ENCODE measurements around the gene MRFAP1. TPM values are rescaled to one million over a fixed set of nuclear protein-coding genes. Genes with fewer than 3 reads are reported as not detected.
"Not testable (repeated sequence)": the region's sequence is repeated elsewhere in the genome, so short reads cannot be mapped to it uniquely, and the experiment has no call there.

MRFAP1 gene
- total RNA-seq, 2 donors from 2014 or later = 102 to 123 TPM

- Mint-ChIP-seq H3K4me3 (peak overlapping the region; percentile 94), H3K4me1 (ENCODE audit: low read depth in 2 of 2) (peaks cover 40 to 41% of the 10 kb centered on the region in 2 donors), H3K36me3 (peaks cover 22% of the 10 kb centered on the region), H3K27ac (peak overlapping the region; percentile 95 to 98)
- not testable (repeated sequence) for H3K27me3 Mint-ChIP-seq; ATAC-seq; H3K9me3 Mint-ChIP-seq; DNase-seq (ENCODE audit: low spot score)
Observed at GRCh38 chr4:6673191-6673659, 32.7 kb downstream of the MRFAP1 start.

- H3K9me3 Mint-ChIP-seq = no peaks in the 10 kb centered on the region
- peak overlapping the region; percentile 94 for H3K4me3 Mint-ChIP-seq
- peaks cover 22% of the 10 kb centered on the region for H3K36me3 Mint-ChIP-seq
- ATAC-seq (peak; percentile 90 to 91), DNase-seq (ENCODE audit: low spot score) (peak; percentile 95)
- peak overlapping the region; percentile 95 to 98 for H3K27ac Mint-ChIP-seq
- H3K4me1 Mint-ChIP-seq (ENCODE audit: low read depth in 2 of 2) = peaks cover 40 to 41% of the 10 kb centered on the region in 2 donors
- H3K27me3 Mint-ChIP-seq = no peaks in the 10 kb centered on the region
Observed at GRCh38 chr4:6673660-6674499, 33.4 kb downstream of the MRFAP1 start.

- H3K27me3 Mint-ChIP-seq = no peaks in the 10 kb centered on the region
- peak overlapping the region; percentile 95 to 98 for H3K27ac Mint-ChIP-seq
- DNase-seq (ENCODE audit: low spot score) = no peak
- peak overlapping the region; percentile 94 for H3K4me3 Mint-ChIP-seq
- peak; percentile 8 to 31 for ATAC-seq
- no peaks in the 10 kb centered on the region for H3K9me3 Mint-ChIP-seq
- H3K4me1 Mint-ChIP-seq (ENCODE audit: low read depth in 2 of 2) = peaks cover 40 to 43% of the 10 kb centered on the region in 2 donors
- H3K36me3 Mint-ChIP-seq = peaks cover 22% of the 10 kb centered on the region
Observed at GRCh38 chr4:6674500-6675149, 34.1 kb downstream of the MRFAP1 start.

DNA sequence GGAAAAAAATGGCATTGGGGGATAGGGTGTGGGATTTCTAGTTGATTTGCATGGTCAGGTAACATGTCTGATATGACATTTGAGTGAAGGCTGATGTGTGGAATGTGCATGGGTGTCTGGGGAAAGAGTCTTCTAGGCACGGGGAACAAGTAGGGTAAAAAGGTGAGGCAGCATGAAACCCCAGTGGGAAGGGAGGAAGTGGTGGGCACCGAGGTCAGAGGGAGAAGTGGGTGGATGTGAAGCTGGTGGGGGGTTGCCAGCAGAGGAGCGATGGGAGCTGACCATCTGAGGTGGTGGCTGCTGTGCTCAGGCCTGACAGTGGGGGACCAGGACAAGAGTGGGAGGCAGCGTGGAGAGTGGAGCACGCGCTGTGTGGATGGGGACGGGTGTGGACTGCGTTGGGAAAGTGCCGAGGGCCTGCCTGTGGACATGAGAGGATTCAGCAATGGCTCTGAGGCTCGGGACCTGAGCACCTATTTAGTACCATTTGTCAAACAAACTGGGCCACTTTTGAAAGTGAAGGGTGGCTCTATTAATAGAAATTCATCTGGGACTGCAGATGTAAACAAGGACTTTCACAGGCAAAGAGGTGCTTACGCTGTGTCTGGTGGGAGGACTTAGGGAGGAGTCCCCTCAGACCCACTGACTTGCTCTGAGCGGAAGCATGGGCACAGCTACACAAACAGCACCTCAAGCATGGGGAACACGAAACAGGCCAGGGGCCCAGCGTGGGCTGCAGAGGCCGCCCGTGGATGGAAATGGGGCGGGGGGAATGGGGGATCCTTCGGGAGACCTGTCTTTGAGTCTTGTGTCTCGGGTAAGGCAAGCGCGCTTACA is 36.5 kb downstream of the MRFAP1 start:
- H3K27ac Mint-ChIP-seq = peak overlapping the region; percentile 95 to 98
- H3K4me1 Mint-ChIP-seq (ENCODE audit: low read depth in 2 of 2) = peaks cover 40 to 57% of the 10 kb centered on the region in 2 donors
- ATAC-seq (no peak), DNase-seq (ENCODE audit: low spot score) (no peak)
- no peaks in the 10 kb centered on the region for H3K9me3 Mint-ChIP-seq
- peaks cover 22% of the 10 kb centered on the region for H3K36me3 Mint-ChIP-seq
- peak overlapping the region; percentile 94 for H3K4me3 Mint-ChIP-seq
- no peaks in the 10 kb centered on the region for H3K27me3 Mint-ChIP-seq

DNA sequence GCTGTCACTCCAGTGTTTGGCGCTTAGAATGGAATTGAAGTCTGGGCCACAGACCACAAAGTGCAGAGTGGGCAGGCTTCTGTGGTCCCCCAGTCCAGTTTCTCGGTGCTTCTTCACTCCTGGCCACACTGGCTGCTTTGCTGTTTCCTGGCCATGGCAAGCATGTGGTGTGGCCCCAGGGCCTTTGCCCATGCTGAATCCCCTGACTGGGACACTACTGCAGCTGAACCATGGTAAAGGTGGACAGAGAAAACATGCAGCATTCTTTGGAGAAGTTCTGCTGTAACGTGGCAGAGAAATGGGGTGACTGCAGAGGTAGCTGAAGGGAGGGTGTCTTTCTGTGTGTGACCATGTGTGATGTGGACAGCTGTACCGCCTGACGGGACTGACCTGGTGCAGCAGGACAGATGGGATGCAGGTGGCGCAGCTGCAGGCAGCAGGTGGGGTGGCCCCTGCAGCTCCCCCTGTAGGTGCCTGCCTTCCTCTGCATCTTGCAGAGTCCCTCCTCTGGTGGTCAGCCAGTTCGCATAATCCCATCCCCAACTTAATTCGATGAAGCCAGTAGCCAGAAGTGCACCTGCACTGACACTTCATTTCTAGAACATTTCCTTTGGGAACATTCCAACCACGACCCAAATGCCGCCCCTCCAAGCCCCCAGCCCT is 40.0 kb downstream of the MRFAP1 start:
- H3K4me3 Mint-ChIP-seq = no peak overlapping the region
- ATAC-seq (no peak), DNase-seq (ENCODE audit: low spot score) (peak; percentile 38)
- H3K36me3 Mint-ChIP-seq = peaks cover 15% of the 10 kb centered on the region
- H3K4me1 Mint-ChIP-seq (ENCODE audit: low read depth in 2 of 2) = peaks cover 23 to 42% of the 10 kb centered on the region in 2 donors
- peak overlapping the region in 1 of 2 donors; percentile 41 for H3K27ac Mint-ChIP-seq
- H3K9me3 Mint-ChIP-seq = no peaks in the 10 kb centered on the region
- H3K27me3 Mint-ChIP-seq = no peaks in the 10 kb centered on the region

DNA sequence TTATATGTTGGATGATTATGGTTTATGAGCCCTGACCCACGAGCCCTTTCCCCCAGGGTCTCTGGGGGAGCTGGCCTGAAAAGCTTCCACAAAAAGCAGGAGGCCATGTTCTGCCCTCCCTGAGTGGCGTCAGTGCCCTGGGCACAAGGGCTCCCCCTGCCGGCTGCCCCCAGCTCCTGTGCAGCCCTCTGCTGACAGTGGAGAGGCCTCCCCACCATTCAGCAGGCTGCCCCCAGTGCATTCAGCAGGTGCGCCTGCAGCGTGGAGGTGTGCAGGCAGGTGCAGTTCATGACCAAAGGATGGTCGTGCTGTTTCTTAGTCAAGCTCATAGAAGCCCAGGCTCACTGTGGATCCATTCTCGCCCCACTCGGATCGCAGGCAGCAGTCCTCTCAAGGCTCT is 40.7 kb downstream of the MRFAP1 start:
- Mint-ChIP-seq H3K4me1 (ENCODE audit: low read depth in 2 of 2) (peaks cover 20 to 40% of the 10 kb centered on the region in 2 donors), H3K27ac (peak overlapping the region in 1 of 2 donors; percentile 41), H3K4me3 (no peak overlapping the region), H3K27me3 (no peaks in the 10 kb centered on the region), H3K36me3 (peaks cover 8% of the 10 kb centered on the region), H3K9me3 (no peaks in the 10 kb centered on the region)
- DNase-seq (ENCODE audit: low spot score) (peak; percentile 59), ATAC-seq (no peak)

- Mint-ChIP-seq H3K4me3 (no peak overlapping the region), H3K36me3 (no peaks in the 10 kb centered on the region), H3K4me1 (ENCODE audit: low read depth in 2 of 2) (peaks cover 15 to 37% of the 10 kb centered on the region in 2 donors), H3K9me3 (no peaks in the 10 kb centered on the region), H3K27me3 (no peaks in the 10 kb centered on the region), H3K27ac (no peak overlapping the region)
- ATAC-seq (peak in 1 of 2 donors; percentile 8), DNase-seq (ENCODE audit: low spot score) (peak; percentile 49)
Observed at GRCh38 chr4:6682862-6683590, 42.5 kb downstream of the MRFAP1 start.

DNA sequence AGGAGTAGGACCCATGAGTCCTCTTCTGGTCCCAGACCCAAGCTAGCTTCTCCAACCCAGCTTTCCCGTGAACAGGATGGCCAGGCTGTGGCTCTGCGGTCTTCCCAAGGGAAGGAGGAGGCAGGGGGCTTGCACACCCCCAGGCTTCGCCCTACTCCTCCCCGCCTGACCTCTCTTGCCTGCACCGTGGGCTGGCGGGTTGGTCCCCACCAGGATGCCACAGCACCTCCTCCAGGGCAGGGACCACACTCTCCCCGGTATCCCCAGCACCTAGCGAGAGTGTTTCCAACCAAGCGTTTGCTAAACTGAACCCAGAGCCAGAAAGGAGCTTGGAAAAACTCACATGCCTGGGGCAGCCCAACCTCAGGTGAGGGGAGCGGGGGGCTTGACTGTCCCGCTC is 44.2 kb downstream of the MRFAP1 start:
- peaks cover 31 to 50% of the 10 kb centered on the region in 2 donors for H3K4me1 Mint-ChIP-seq (ENCODE audit: low read depth in 2 of 2)
- H3K27me3 Mint-ChIP-seq = no peaks in the 10 kb centered on the region
- H3K9me3 Mint-ChIP-seq = no peaks in the 10 kb centered on the region
- no peaks in the 10 kb centered on the region for H3K36me3 Mint-ChIP-seq
- no peak overlapping the region for H3K27ac Mint-ChIP-seq
- no peak overlapping the region for H3K4me3 Mint-ChIP-seq
- ATAC-seq (no peak), DNase-seq (ENCODE audit: low spot score) (no peak)

DNA sequence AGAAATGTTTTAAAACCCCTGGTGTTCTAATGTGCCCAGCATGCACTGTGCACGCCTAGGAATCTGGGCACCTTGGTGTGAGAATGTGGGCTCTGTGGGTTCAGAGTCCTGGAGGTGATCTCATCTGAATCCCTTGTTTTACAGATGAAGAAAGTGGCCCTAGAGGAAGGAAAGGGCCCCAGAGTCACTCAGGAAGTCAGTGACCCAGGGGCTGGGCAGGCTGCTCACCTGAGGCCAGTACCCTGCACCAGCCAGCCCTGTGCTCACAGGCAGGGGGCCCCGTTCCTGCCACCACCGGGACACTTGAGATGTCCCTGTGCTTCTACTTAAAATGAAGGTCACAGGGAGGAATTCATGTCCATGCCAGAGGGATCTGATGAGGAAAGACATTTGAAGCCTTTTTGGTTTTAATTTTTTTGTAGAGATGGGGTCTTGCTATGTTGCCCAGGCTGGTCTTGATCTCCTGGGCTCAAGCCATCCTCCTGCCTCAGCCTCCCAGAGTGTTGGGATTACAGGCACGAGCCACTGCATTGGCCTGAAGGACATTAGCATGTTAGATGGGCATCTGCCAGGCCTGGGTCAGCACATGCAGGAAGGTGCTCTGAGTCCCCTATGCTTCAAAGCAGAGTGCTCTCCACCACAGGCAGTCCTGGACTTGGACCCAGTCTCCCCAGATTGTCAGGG is 45.8 kb downstream of the MRFAP1 start:
- DNase-seq (ENCODE audit: low spot score) (no peak), ATAC-seq (no peak)
- no peak overlapping the region for H3K27ac Mint-ChIP-seq
- no peak overlapping the region for H3K4me3 Mint-ChIP-seq
- no peaks in the 10 kb centered on the region for H3K9me3 Mint-ChIP-seq
- H3K4me1 Mint-ChIP-seq (ENCODE audit: low read depth in 2 of 2) = peaks cover 46 to 56% of the 10 kb centered on the region in 2 donors
- H3K36me3 Mint-ChIP-seq = no peaks in the 10 kb centered on the region
- H3K27me3 Mint-ChIP-seq = no peaks in the 10 kb centered on the region

GRCh38 chr4:6687947-6688878 is 47.7 kb downstream of the MRFAP1 start:
- Mint-ChIP-seq H3K4me3 (peak overlapping the region; percentile 91), H3K9me3 (no peaks in the 10 kb centered on the region), H3K4me1 (ENCODE audit: low read depth in 2 of 2) (peaks cover 57 to 59% of the 10 kb centered on the region in 2 donors), H3K27me3 (no peaks in the 10 kb centered on the region), H3K27ac (peak overlapping the region; percentile 97 to 99), H3K36me3 (no peaks in the 10 kb centered on the region)
- DNase-seq (ENCODE audit: low spot score) = no peak
- no peak for ATAC-seq

GRCh38 chr4:6688879-6689505 is 48.5 kb downstream of the MRFAP1 start:
- peak; percentile 91 for ATAC-seq

More at GRCh38 chr4:6688879-6689505, 48.5 kb downstream of the MRFAP1 start:
- DNase-seq (ENCODE audit: low spot score) = peak; percentile 84
- Mint-ChIP-seq H3K4me3 (peak overlapping the region; percentile 91), H3K4me1 (ENCODE audit: low read depth in 2 of 2) (peaks cover 63 to 65% of the 10 kb centered on the region in 2 donors), H3K36me3 (no peaks in the 10 kb centered on the region), H3K27ac (peak overlapping the region; percentile 97 to 99), H3K27me3 (no peaks in the 10 kb centered on the region), H3K9me3 (no peaks in the 10 kb centered on the region)
